Astrocyte (in vitro differentiated cells and primary cell): ENCODE data around the gene GOLPH3. TPM values are rescaled to one million over a fixed set of nuclear protein-coding genes. Genes with fewer than 3 reads are reported as not detected.

Experiments
- DNase-seq: peaks from one replicate; pipeline ENCODE4 v3.0.0-alpha.2; 2010; ENCODE audit warnings: low read depth
- FAIRE-seq: peaks from 2 replicates; lab custom pipeline; 2011; peaks lifted over from hg19 to GRCh38; lab: Jason Lieb, UNC
- H2AFZ ChIP-seq: 2 replicates; pipeline ENCODE4 v1.6.0; 2012; ENCODE audit warnings: low read depth, low read length, inconsistent platforms
- H3K27ac ChIP-seq: 2 replicates; pipeline ENCODE4 v1.5.1; 2011; ENCODE audit warnings: low read depth, low read length, inconsistent platforms
- H3K27me3 ChIP-seq: 2 replicates; pipeline ENCODE4 v1.6.0; 2011; ENCODE audit warnings: low read length, inconsistent platforms; ENCODE audit not compliant: insufficient read depth
- H3K36me3 ChIP-seq: 2 replicates; pipeline ENCODE4 v1.5.1; 2011; ENCODE audit warnings: low read length, inconsistent platforms; ENCODE audit not compliant: insufficient read depth
- H3K4me1 ChIP-seq: 2 replicates; pipeline ENCODE4 v1.5.1; 2011; ENCODE audit warnings: low read length, inconsistent platforms; ENCODE audit not compliant: insufficient read depth
- H3K4me2 ChIP-seq: 2 replicates; pipeline ENCODE4 v1.6.0; 2012; ENCODE audit warnings: low read length, inconsistent platforms
- H3K4me3 ChIP-seq: 2 replicates; pipeline ENCODE4 v1.5.1; 2011; ENCODE audit warnings: low read depth, mild to moderate bottlenecking, low read length, inconsistent platforms; ENCODE audit not compliant: insufficient read depth
- H3K79me2 ChIP-seq: 2 replicates; pipeline ENCODE4 v1.6.0; 2012; ENCODE audit warnings: mild to moderate bottlenecking, low read length, inconsistent platforms; ENCODE audit not compliant: insufficient read depth
- H3K9ac ChIP-seq: 2 replicates; pipeline ENCODE4 v1.6.0; 2012; ENCODE audit warnings: mild to moderate bottlenecking, low read length, inconsistent platforms
- H3K9me3 ChIP-seq: 2 replicates; pipeline ENCODE4 v1.5.1; 2012; ENCODE audit warnings: low read depth, mild to moderate bottlenecking, low read length, inconsistent platforms; ENCODE audit not compliant: insufficient read depth
- H4K20me1 ChIP-seq: 2 replicates; pipeline ENCODE4 v1.6.0; 2012; ENCODE audit warnings: low read length, inconsistent platforms; ENCODE audit not compliant: insufficient read depth
- H3K27ac Mint-ChIP-seq: one replicate; pipeline ENCODE4 v1.8.0; 2021; ENCODE audit warnings: mild to moderate bottlenecking, mixed read lengths; ENCODE audit not compliant: unreplicated experiment
- H3K27me3 Mint-ChIP-seq: one replicate; pipeline ENCODE4 v1.8.0; 2021; ENCODE audit warnings: low read depth, mixed read lengths; ENCODE audit not compliant: unreplicated experiment
- H3K36me3 Mint-ChIP-seq: one replicate; pipeline ENCODE4 v1.8.0; 2021; ENCODE audit warnings: low read depth, mixed read lengths; ENCODE audit not compliant: unreplicated experiment
- H3K4me1 Mint-ChIP-seq: one replicate; pipeline ENCODE4 v1.8.0; 2021; ENCODE audit warnings: low read depth, mixed read lengths; ENCODE audit not compliant: unreplicated experiment
- H3K4me3 Mint-ChIP-seq: one replicate; pipeline ENCODE4 v1.8.0; 2021; ENCODE audit warnings: mild to moderate bottlenecking, moderate library complexity, mixed read lengths; ENCODE audit not compliant: unreplicated experiment
- H3K9me3 Mint-ChIP-seq: one replicate; pipeline ENCODE4 v1.8.0; 2021; ENCODE audit warnings: mild to moderate bottlenecking, mixed read lengths; ENCODE audit not compliant: unreplicated experiment
- EZH2 ChIP-seq: IDR thresholded peaks from 2 replicates; pipeline ENCODE4 v1.6.1; 2012; ENCODE audit warnings: mild to moderate bottlenecking, low read length, inconsistent platforms; ENCODE audit not compliant: insufficient read depth
- total RNA-seq: library from RNA; stranded (reverse); gene quantifications from 2 replicates; pipeline ENCODE4 v1.2.1, GENCODE V29; 2021
- TF ChIP-seq, protein P1 (sequence below): IDR thresholded peaks from 2 replicates; pipeline ENCODE4 v1.5.1; 2011; ENCODE audit warnings: low read depth, mild to moderate bottlenecking, inconsistent platforms, low read length, moderate library complexity; ENCODE audit not compliant: insufficient read depth

GOLPH3 gene
- total RNA-seq, 1 donor from 2014 or later, result 114 TPM

- FAIRE-seq, result no peak
- Histone ChIP-seq H3K9me3 (no peaks in the 10 kb centered on the region), H3K9ac (no peak overlapping the region), H3K27me3 (no peaks in the 10 kb centered on the region), H3K36me3 (no peaks in the 10 kb centered on the region), H3K27ac (no peak overlapping the region), H3K4me3 (no peak overlapping the region), H3K4me1 (no peaks in the 10 kb centered on the region), H3K79me2 (peaks cover 97% of the 10 kb centered on the region), H2AFZ (no peak overlapping the region), H3K4me2 (no peak overlapping the region), H4K20me1 (peaks cover 95% of the 10 kb centered on the region)
- Mint-ChIP-seq H3K36me3 (no peaks in the 10 kb centered on the region), H3K27ac (no peak overlapping the region), H3K27me3 (no peaks in the 10 kb centered on the region), H3K4me3 (no peak overlapping the region), H3K4me1 (peaks cover 13% of the 10 kb centered on the region), H3K9me3 (no peaks in the 10 kb centered on the region)
- no peak for DNase-seq
- TF ChIP-seq, protein P1, sequence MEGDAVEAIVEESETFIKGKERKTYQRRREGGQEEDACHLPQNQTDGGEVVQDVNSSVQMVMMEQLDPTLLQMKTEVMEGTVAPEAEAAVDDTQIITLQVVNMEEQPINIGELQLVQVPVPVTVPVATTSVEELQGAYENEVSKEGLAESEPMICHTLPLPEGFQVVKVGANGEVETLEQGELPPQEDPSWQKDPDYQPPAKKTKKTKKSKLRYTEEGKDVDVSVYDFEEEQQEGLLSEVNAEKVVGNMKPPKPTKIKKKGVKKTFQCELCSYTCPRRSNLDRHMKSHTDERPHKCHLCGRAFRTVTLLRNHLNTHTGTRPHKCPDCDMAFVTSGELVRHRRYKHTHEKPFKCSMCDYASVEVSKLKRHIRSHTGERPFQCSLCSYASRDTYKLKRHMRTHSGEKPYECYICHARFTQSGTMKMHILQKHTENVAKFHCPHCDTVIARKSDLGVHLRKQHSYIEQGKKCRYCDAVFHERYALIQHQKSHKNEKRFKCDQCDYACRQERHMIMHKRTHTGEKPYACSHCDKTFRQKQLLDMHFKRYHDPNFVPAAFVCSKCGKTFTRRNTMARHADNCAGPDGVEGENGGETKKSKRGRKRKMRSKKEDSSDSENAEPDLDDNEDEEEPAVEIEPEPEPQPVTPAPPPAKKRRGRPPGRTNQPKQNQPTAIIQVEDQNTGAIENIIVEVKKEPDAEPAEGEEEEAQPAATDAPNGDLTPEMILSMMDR, result no peak
- no peak for TF ChIP-seq EZH2
These were observed 17.5 kb downstream of the GOLPH3 start for GRCh38 chr5:32156635-32157034.

DNA sequence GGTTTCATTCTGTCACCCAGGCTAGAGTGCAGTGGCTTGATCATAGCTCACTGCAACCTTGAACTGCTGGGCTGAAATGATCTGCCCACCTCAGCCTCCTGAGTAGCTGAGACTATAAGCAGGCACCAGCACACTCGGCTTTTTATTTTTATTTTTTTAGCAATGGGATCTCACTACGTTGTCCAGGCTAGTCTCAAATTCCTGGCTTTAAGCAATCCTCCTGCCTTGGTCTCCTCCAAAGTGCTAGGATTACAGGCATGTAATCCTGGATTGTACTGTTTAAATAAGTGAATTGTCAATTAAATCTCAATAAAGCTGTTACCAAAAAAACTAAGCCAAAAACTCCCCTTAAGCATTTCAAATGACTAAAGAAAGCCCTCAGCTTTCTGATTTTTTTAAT, 18.9 kb downstream of the GOLPH3 start:
- no peaks in the 10 kb centered on the region for H3K36me3 Mint-ChIP-seq
- Histone ChIP-seq H3K27ac (no peak overlapping the region), H2AFZ (no peak overlapping the region), H3K79me2 (peaks cover 98% of the 10 kb centered on the region), H3K9ac (no peak overlapping the region), H3K9me3 (no peaks in the 10 kb centered on the region), H3K36me3 (no peaks in the 10 kb centered on the region), H3K4me2 (no peak overlapping the region), H3K4me3 (no peak overlapping the region), H4K20me1 (peaks cover 97% of the 10 kb centered on the region), H3K27me3 (no peaks in the 10 kb centered on the region), H3K4me1 (no peaks in the 10 kb centered on the region)
- no peaks in the 10 kb centered on the region for H3K9me3 Mint-ChIP-seq
- no peak for TF ChIP-seq EZH2
- TF ChIP-seq, protein P1, result no peak
- no peaks in the 10 kb centered on the region for H3K27me3 Mint-ChIP-seq
- H3K4me3 Mint-ChIP-seq, result no peak overlapping the region
- FAIRE-seq (no peak), DNase-seq (no peak)
- H3K4me1 Mint-ChIP-seq, result peaks cover 13% of the 10 kb centered on the region
- no peak overlapping the region for H3K27ac Mint-ChIP-seq

DNA sequence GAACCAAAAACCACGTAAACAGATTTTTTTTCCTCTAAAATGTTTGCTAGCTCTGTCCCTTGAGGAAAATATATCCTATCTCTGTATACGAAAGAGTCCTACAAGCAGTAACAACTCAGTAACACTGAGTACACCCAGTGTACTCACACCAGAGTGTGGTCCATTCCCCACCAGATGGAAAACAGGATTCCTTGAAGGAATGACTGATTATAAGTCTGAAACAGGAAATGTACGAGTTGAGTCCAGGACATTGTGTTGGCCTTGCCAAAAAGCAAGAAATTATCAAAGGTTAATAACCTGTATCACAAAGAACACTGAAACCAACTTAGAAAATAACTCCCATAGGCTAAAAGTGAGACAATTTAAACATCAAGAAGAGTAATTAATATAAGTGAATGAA, 20.4 kb downstream of the GOLPH3 start:
- Histone ChIP-seq H3K36me3 (no peaks in the 10 kb centered on the region), H3K27ac (no peak overlapping the region), H3K9me3 (no peaks in the 10 kb centered on the region), H3K4me2 (no peak overlapping the region), H3K4me1 (no peaks in the 10 kb centered on the region), H3K27me3 (no peaks in the 10 kb centered on the region), H3K9ac (no peak overlapping the region), H3K79me2 (peaks cover 98% of the 10 kb centered on the region), H2AFZ (no peak overlapping the region), H3K4me3 (no peak overlapping the region), H4K20me1 (peaks cover 97% of the 10 kb centered on the region)
- peak; percentile 32 for DNase-seq
- Mint-ChIP-seq H3K9me3 (no peaks in the 10 kb centered on the region), H3K27me3 (no peaks in the 10 kb centered on the region), H3K27ac (no peak overlapping the region), H3K36me3 (no peaks in the 10 kb centered on the region), H3K4me3 (no peak overlapping the region), H3K4me1 (peaks cover 13% of the 10 kb centered on the region)
- no peak for FAIRE-seq
- no peak for TF ChIP-seq EZH2
- TF ChIP-seq, protein P1, result no peak
